ENCODE results near the gene BICDL2.
"Not testable (repeated sequence)": the region's sequence is repeated elsewhere in the genome, so short reads cannot be mapped to it uniquely, and the experiment has no call there.

Gene BICDL2

DNA sequence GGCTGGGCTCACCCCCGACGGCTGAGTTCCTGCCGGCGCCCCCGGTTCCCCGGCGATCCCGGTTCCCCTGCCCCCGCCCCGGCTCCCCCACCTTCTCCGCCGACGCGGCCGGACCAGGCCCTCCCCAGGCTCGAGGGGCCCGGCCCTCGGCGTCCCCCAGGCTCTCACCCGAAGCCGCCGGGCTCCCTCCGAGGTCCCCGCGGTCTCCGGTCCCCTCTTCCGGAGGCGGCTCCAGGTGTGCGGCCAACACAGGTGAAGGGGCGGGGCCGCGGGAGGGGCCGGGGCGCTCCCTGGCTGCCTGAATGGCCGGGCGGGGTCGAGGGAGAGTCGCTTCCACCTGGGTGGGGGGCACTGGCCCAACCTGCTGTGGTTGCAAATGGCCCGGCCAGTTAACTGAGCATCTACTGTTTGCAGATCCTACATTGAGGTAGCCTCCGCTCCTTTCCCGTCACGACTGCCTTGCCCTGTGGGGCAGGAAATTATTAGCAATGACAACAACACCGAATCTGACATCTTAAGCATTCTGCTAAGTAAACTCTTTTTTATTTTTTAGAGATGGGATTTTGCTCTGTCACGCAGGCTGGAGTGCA, at the start of gene BICDL2:
BICDL2 (minus strand) TSS at position 219 of the 590 bp plus-strand sequence. CDS start 1,448 bp downstream, outside the sequence.
- DNase-seq: no peak

DNA sequence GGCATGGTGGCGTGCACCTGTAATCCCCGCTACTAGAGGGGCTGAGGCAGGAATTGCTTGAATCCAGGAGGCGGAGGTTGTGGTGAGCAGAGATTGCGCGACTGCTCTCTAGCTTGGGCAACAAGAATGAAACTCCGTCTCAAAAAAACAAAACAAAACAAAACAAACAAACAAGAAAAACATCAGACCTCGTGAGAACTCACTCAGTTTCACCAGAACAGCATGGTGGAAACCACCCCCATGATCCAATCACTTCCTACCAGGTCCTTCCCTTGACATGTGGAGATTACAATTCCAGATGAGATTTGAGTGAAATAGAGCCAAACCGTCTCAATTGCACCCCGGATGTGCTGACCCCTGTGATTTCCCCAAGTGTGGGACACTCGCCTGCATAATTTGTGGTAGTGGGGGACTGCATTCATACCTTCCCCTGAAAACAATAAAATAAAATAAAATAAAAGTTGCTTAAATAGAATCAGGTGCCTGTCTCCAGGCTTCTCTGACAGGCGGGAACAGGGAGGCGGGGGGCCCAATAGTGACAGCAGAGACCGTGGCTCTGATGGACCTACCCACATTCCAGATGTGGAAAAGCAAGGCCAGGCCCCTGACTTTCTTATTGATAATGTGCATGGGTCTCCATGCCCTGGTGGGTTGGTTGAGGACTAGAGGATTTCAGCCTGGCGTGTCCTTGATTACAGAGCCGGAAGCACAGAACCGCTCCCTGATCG, 49.3 kb upstream of the BICDL2 start:
- no peak for DNase-seq

GRCh38 chr16:3084969-3085670, 48.4 kb upstream of the BICDL2 start:
- DNase-seq: no peak

- no peak for DNase-seq
Measured at GRCh38 chr16:3084491-3084890, 47.7 kb upstream of the BICDL2 start.

GRCh38 chr16:3083408-3083807, 46.7 kb upstream of the BICDL2 start:
- DNase-seq: not testable (repeated sequence)

DNA sequence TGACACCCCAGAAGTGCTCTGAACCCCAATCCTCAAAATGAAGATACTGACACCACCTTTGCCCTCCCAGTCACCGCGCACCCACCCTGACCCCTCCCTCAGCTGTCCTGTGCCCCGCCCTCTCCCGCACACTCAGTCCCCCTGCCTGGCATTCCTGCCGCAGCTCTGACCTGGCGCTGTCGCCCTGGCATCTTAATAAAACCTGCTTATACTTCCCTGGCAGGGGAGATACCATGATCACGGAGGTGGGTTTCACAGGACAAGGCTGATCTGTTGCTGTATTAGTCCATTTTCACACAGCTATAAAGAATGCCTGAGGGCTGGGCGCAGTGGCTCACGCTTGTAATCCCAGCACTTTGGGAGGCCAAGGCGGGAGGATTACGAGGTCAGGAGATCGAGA, 45.2 kb upstream of the BICDL2 start:
- DNase-seq: not testable (repeated sequence)

- DNase-seq: no peak
Measured at GRCh38 chr16:3080024-3080423, 43.3 kb upstream of the BICDL2 start.

- no peak for DNase-seq
Measured at GRCh38 chr16:3076577-3076976, 39.8 kb upstream of the BICDL2 start.

DNA sequence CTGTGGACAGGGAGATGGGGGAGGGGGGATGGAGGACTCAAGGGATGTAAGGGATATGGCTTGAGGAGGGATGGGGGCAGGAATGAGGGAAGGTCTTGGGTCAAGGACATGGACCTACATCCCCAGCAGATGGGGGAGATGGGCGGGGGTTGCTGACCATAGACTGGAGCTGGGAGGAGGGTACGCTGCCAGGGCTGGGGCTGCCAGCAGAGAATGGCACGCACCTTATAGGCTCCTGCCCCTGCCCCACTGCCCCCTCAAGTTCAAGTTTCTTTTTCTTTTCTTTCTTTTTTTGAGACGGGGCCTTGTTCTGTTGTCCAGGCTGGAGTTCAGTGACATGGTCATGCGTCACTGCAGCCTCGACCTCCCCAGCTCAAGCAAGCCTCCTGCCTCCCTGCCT, 39.2 kb upstream of the BICDL2 start:
- DNase-seq: not testable (repeated sequence)

DNA sequence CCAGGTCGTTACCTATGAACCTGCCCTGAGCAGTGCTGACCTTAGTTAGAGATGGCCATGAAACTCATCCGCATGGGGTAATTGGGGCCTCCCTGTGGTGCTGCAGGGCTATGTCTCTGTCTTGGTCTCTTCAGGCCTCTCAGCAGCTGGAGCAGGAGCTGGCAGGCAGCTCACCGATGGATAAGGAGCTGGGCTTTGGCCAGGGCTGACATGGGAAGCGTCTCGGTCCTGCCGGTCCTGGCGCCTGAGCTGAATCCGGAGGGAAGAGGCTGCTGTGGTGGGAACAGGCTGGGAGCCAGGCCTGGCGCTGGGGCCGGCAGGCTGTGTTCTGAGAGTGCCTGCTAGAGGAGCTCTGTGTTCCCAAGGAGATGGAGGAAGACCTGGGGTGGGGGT, 38.8 kb upstream of the BICDL2 start:
- DNase-seq: peak; percentile 37

GRCh38 chr16:3074860-3075522, 38.2 kb upstream of the BICDL2 start:
- peak; percentile 90 for DNase-seq

- no peak for DNase-seq
Measured at GRCh38 chr16:3073448-3073847, 36.7 kb upstream of the BICDL2 start.

DNA sequence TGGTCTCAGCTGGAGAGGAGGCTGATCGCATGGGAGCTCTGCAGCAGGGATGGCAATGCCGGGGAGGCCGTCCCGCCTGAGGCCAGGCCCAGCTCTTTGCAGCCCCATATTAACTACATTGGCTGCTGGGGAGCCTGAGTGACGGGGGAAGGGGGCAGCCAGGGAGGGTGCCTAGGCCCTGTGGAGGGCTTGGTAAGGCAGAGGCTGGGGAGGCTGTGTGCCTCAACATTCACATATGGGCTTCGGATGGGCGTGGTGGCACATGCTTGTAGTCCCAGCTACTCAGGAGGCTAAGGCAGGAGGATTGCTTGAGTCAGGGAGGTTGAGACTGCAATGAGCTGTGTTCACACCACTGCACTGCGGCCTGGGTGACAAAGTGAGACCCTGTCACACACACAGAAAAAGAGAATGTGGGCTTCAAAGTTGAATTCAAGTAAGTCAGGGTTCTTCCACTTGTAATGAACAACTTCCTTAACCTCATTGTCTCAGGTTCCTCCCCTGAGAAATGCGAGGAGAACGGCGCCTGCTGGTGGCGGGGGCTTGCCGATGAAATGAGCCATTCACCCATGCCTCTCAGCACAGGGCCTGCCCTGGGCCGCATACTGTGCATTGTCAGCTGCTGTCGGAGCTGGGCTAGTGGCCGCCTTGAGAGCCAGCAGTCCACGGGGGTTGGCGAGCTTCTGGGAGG, 36.0 kb upstream of the BICDL2 start:
- DNase-seq: peak; percentile 70

DNA sequence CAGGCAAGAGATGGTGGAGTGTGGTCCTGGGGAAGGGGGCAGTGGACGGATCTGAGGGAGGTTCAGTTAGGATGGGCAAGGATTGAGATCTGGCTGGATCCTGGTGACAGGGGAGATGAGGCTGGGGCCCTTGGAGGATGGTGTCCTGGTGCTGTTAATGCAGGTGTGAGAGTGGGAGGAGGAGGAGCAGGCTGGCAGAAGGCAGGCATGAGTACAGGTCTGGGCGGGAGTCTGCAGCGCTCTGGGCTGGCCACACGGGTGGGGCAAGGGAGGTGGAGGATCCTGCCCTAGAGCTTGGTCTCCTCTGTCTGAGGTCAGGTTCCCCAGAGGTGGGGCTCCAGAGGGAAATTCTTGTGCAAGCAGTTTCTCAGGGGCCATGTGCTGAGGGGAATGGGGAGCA, 35.4 kb upstream of the BICDL2 start:
- DNase-seq: peak; percentile 59

DNA sequence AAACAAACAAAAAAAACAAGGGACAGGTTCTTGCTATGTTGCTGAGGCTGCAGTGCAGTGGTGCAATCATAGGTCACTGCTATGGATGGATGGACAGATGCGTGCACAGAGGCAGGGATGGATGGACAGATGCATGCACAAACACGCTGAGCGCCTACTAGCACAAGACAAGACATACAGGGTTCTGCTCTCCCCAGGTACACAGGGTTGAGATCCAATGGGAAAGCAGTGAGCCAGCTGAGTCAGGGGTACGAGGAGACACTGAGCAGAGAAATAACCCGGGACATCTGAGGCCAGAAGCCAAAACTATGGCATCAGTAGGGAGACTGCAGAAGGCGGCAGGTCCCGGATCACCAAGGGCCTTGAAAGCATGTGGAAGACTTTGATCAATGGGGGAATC, 34.9 kb upstream of the BICDL2 start:
- DNase-seq: peak; percentile 39

- DNase-seq: peak; percentile 51
Measured at GRCh38 chr16:3070608-3071111, 33.9 kb upstream of the BICDL2 start.

GRCh38 chr16:3069146-3069545, 32.4 kb upstream of the BICDL2 start:
- DNase-seq: not testable (repeated sequence)

DNA sequence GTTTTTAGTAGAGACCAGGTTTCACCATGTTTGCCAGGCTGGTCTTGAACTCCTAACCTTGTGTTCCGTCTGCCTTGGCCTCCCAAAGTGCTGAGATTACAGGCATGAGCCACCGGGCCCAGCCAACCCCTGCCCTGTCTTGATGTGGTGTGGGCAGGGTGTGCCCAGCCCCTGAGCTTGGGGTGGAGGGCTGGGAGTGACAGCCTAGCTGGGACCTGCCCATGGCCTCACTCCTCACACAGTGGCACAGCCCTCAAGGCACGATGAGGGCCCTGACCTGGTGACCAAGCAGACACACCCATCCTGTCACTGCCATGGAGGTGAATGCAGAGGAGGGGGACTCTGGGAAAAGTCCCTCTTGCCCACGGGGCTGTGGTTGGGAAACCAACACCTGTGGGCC, 31.7 kb upstream of the BICDL2 start:
- DNase-seq: peak; percentile 58

DNA sequence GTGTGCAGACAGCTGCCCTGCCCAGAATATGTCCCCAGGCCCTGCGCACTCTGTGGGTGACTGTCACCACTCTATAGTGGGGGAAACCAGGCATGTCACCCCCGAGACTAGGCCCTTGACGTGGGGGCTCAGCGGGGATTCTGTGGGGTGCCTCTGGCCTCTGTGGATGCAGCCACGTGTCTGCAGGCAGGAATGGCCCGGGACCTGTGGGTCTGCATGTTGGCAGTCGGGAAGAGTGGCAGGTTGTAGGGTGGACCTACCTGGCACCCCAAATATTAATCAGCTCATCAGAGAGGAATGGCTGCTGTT, 29.6 kb upstream of the BICDL2 start:
- no peak for DNase-seq

GRCh38 chr16:3065742-3066439, 29.1 kb upstream of the BICDL2 start:
- DNase-seq: no peak

DNA sequence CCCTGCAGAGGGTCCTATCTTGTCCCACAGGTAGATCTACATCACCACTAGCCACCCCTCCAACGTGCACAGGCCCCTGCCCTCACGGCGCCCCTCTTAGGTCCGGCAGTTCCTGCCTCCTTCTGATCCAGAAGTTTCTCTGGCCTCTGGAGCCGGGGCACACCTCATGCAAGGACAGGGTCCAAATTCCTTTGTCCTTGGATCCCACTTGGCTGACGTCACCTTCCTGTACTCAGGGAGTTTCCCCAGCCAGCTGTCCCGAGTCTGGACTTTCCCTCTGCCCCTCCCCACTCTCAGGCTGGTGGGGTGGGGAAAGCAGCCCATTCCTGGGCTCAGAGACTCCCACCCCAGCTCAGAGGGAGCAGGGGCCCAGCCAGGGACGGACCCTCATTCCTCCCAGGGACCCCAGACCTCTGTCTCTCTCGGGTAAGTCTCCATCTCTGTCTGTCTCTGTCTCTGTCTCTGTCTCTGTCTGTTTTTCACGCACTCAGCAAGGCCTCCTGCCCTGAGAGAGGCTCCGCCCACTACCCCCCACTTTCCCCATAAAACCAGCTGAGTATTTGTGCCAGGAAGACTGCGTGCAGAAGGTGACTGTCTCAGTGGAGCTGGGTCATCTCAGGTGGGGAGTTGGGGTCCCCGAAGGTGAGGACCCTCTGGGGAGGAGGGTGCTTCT, 28.5 kb upstream of the BICDL2 start, which contains the start of gene IL32:
IL32 (plus strand) TSS at position 572 of the 673 bp plus-strand sequence. CDS start 172 bp downstream, outside the sequence.
- peak; percentile 88 for DNase-seq
